HT-29 (cell line): ENCODE data around the gene COL21A1. TPM values are rescaled to one million over a fixed set of nuclear protein-coding genes. Genes with fewer than 3 reads are reported as not detected.
"Not testable (repeated sequence)": the region's sequence is repeated elsewhere in the genome, so short reads cannot be mapped to it uniquely, and the experiment has no call there.

Experiments used
- DNase-seq: peaks from one replicate; pipeline ENCODE4 v3.0.0-alpha.2; 2015; ENCODE audit warnings: low spot score
- total RNA-seq: library from RNA; depleted of rRNA; stranded (reverse); fragments of >200 nt; shearing (Covaris generic); gene quantifications from 2 replicates; pipeline ENCODE4 v1.2.3, GENCODE V29; 2014

The COL21A1 gene
- total RNA-seq, 1 experiment from 2014 or later, result not detected

DNA sequence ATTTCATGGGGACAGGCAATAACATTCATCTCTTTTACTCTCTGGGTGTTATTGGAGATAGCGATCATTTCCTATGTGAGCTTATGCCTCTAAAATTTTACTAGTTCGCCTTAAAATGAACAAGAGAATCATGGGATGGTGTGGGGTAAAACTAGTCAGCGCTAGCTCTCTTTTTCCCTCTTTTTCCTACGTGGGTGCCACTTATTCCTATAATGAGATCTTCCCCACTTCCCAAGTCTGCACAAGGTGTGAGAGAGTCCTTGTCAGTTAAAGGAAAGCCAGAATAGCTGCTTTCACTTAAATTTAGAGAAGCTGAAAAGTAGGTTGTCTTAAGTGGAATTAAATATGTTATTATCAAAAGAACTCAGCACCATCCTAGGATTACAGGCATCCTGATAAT lies 198.8 kb downstream of the COL21A1 start:
- DNase-seq, result no peak

DNA sequence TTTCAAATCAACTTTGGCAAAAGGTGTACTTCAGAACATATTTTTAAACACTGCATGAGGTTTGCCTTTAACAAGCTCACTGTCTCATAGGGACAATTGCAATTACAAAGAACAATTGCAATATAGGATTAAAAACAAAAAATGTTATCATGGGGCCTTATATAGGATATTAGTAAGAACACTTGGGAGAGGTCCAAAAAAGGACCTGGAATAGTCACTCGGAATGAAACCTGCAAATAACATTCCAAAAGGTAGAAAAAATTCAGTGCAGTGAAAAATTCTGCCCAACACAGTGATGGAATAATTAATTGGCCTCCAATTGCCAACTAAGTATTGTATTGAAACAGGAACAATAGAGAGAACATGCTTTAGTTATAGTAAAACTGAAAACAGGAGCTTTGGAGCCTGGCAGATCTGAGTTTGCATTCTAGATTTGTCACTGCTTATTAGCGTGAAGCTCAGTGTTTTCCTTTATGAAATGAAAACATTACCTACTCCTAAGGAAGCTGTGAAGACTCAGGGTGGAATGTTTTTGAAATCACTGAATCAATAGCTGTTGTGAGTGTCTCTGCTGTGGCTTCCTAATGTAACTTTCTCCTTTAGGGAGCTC lies 199.3 kb downstream of the COL21A1 start:
- no peak for DNase-seq

DNA sequence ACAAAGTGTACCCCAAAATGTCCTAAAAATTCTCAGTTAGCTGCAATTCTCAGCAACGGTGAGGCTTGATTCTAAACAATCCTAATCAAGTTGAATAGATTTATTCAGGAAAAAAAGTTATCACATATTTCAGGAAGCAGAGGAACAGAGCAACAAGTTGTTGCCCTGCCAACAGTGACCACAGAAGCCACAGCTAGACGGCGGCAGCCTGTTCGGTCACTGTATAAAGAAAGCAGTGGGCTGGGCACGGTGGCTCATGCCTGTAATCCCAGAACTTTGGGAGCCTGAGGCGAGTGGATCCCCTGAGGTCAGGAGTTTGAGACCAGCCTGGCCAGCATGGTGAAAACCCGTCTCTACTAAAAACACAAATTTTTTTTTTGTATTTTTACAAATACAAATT lies 200.8 kb downstream of the COL21A1 start:
- peak; percentile 22 for DNase-seq

DNA sequence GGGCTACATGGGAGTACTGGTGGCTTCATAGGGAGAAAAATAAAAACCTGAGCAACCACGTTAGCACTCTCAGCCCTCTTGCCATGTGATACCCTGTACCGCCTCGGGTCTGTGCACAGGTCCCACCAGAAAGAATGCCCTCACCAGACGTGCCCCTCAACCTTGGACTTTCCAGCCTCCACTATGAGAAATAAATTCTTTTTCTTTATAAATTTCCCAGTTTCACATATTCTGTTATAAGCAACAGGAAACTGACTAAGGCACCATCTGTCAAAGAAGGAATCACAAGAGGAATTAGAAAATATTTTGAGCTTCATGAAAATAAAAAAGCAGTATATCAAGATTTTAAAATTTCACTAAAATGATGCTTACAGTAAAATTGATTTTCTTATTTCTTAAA lies 203.6 kb downstream of the COL21A1 start:
- DNase-seq, result no peak

DNA sequence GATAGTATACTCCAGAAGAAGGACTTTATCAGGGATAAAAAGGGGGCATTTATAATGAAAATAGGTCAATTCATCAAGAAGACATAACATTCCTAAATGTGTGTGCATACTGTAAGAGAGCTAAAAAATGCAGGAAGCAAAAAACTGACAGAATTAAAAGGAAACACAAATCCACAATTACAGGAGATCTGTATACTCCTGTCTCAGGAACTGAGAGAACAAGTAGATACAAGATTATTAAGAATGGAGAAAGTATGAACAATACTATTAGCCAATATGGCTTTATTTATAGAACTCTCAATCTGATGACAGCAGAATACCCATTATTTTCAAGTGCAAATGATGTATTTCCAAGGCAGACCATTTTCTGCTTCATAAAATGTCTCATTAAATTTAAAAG lies 204.3 kb downstream of the COL21A1 start:
- no peak for DNase-seq

DNA sequence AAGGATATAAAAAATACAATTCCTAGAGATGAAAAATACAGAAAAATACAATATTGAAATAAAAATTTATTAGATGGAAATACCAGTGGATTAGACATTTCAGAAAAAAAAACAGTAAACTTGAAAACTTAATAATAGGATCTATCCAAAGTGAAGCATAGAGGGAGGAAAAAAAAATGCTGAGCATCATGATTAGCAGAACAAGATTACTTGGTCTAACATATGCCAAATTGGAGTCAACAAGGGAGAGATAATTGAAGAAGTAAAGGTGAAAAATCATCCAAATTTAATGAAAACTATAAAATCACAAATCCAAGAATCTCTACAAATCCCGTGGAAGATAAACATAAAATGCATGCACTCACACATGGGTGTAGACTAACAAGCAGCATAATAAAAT lies 205.8 kb downstream of the COL21A1 start:
- DNase-seq, result no peak

DNA sequence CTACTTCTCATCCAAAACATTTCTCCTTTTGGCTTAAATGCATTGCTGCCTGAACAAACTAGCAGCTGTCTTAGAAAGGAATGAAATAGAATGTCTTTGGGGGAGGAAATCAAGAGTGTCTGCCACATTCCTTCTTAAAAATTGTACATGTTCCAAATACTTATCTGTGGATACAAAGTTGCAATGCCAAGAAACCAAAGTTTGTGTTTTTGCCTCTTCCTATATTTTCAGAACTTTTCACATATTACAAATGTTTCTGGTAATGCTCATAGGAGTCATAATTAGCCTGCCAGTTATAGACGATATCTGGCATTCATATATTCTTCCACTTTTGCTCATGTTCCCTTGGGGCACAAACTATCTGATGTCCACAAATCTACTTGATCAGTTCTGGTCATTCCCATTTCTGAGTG lies 206.5 kb downstream of the COL21A1 start:
- DNase-seq, result no peak

DNA sequence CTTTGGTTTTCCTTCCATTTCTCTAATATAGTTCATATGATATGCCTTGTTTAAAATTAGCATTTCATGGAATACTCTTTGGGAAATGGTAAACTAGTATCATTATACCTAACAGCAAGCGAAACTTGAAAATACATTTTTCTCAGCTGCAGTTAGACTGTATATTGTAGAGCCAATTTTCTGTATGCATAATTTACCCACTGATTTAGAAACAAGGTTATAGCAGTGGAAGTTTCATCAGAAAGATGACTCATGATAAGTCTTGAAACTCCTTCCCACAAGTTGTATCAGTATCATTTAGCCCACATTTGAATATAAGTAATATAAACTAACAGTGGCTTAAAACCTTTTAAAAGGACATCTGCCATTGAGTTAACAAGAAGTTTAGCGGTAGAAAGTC lies 207.2 kb downstream of the COL21A1 start:
- DNase-seq, result no peak

DNA sequence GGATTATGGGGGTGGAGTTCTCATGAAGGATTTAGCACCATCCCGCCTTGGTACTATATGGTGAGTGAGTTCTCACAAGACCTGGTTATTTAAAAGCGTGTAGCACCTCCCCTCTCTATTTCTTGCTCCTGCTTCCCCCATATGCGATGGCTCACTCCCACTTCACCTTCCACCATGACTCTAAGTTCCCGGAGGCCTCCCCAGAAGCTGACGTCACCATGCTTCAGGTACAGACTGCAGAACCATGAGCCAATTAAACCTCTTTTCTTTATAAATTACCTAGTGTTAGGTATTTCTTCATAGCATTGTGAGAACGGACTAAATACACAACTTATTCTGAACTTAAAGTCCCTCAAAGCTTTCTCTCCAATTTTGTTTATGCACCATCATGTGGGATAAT lies 208.6 kb downstream of the COL21A1 start:
- DNase-seq, result no peak

DNA sequence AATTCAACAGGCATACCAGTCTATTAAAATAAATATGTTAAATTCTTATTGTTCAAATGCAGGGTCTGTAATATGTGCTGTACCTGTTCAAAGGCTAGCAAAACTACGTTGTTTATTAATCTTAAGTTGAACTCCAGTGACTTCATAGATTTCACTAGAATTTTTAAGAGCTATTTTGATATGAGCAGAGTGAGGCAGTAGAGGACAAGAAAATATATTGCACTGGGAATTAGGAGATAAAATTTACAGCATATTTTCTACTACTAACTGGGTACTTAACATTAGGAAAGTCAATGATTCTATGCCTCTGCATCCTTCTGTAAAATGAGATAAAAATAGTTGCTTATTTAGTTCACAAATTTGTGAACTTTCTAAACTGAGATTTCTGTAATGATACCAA lies 209.8 kb downstream of the COL21A1 start:
- no peak for DNase-seq

DNA sequence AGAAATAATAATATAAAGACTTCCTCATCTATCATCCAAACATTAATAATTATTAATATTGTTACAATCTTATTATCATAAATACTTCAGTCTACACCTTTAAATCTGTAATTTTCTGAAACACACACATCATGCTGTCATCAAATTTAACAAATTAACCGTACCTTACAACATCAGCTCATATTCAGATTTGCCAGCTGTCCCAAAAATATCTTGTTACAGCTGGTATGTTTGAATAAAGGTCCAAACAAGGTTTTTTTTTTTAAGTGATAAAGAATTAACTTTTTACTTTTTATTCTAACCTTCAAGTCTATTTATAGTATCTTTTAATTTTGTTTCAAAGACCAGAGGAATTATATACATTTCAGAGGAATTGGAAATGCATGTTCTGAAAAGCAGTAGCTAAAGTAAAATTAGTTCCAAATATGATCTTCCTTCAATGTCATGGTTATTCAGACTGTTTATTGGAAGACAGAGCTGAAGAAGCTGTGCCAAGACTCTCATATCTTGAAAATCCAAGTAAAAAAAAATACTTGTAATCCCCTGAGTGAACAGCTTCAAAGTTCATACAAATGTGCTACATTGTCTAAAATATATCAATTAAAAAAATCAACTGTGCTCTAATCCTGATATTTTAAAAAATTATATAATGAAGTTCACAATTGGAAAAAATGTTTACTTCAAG lies 210.3 kb downstream of the COL21A1 start:
- no peak for DNase-seq

DNA sequence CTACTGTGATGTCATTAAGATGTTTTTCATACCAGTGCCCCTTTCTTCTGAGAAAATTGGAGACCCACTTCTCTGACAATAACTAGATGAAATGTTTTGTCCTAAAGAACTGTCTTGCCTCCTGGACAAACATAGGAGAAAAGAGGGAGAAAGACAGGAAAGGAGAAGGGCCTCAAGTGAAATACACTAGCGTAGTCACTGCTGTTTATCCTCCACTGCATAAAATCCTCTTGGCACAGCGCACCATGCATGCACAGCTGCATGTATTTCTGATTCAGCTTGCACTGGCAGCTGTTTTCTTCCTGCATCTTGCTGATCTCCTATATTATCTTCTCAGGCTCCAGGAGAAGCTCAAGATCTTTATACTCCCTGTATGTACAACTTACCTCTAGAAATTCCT lies 214.0 kb downstream of the COL21A1 start:
- DNase-seq, result no peak

DNA sequence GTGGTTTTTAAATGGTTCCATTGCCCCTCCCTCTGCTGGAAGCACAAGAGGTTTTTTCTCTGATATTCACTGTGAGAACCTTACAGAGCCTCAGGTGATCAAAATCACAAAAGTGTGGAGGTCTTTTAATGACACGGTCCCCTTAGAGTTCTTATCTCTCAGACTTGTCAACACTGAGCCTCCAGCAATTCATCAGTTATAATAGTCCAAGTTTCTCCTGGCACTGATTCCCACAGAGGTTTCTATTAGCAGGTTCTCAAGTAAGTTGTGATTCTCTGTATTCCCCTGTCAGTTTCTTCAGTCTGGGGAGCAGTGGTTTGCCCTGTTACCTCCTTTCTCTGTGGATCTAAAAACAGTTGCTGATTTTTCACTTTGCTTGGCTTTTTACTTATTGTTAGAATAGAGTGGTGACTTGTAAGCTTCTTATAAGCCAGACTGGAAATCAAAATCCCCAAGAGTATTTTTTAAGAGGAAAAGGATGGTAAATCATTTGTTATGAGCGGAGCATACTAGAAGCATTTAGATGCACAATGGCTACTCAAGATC lies 214.6 kb downstream of the COL21A1 start:
- no peak for DNase-seq

DNA sequence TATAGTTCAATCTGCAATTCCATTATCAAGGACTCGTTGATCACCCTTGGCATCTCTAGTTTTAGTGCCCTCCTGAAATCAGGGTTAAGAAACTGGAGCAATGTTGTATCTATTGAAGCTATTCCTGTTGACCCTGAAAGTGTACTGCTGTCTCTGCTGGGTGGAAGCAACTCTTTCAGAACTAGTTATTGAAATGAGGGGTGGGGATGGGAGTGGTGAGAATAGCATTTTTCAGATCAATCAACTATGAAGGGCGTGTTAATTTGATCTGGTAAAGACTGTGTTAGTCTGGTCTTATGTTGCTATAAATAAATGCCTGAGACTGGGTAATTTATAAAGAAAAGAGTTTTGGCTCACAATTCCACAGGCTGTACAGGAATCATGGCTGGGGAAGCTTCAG lies 219.5 kb downstream of the COL21A1 start:
- DNase-seq, result no peak

DNA sequence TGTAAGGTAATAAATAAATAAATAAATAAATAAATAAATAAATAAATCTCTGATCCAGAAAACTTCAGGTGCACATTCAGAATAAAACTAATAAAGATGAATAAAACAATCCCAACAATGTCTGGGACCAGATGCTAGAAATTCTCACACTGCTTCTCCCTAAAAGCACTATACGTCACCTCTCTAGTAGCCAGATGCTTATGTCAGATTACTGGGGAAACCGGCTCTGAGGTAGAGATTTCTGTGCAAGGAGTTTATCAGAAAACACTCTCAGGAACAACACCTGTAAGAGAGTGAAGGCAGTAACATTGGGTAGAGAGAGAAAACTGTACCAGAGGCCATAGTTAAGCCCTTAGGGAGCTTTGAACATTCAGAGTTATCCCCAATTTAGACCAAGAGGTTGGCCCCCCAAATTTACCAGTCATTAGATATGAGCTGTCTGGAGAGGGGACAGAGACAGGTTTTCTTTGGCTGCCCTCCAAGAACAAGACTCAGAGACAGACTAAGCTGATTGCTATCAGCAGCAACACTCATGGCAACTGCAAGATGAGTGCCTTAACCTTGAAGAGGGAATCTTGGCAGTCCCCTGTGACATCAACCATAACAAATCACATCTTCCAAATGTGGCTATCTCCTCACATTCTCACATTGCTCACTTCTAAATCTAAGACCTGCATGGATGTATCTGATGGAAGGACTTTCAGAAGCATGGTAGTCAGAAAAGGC lies 220.8 kb downstream of the COL21A1 start:
- no peak for DNase-seq

DNA sequence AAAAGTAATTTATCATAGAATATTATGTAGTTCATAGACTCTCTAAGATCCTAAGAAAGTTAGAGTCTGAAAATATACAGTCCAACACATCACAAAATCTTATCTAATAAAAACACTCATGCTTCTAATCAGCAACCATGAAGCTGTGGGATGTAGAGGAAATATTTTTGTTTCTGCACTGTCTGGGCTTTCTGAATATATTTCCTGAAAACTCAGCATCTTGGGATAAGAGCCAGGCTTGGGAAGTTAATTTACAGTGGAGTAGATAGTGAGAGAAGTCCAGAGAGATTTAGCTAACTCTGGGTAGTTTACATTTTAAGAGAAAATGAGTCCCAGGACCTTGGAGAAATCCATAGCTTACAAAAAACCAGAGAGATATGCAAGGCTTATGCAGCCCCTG lies 221.6 kb downstream of the COL21A1 start:
- DNase-seq, result no peak

DNA sequence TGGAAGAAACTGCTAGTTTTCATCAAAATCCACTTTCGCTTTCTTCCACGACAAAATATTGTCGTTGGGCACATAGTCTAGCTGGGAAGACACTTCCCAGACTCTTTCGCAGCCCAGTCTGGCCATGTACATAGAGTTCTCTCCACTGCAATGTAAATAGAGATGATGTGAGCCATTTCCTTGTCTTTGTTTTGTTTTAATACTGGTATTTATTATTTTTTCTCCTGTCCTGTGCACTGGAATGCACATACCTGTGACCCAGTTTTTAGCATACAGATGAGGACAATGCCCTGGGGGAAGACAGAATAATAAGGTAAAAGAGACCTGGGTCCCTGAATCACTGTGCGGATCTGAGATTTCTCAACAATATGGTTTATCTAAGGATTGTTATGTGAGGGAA lies 222.4 kb downstream of the COL21A1 start:
- no peak for DNase-seq

DNA sequence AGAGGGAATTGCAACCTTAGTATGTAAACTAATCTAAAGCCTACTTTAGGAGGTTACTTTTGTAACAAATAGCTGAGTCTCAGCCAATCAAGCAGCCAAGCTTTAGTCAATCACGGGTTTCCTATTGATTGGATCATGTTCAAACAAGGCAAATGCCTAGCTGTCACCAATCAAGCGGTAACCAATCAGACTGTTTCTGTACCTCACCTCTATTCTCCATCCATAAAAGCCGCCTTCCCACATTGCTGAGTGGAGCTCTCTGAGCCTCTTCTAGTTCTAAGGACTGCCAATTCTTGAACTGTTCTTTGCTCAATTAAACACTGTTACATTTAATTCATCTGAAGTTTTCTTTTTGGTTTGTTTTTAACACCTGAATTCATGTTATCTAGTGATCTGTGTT lies 223.6 kb downstream of the COL21A1 start:
- DNase-seq, result no peak

DNA sequence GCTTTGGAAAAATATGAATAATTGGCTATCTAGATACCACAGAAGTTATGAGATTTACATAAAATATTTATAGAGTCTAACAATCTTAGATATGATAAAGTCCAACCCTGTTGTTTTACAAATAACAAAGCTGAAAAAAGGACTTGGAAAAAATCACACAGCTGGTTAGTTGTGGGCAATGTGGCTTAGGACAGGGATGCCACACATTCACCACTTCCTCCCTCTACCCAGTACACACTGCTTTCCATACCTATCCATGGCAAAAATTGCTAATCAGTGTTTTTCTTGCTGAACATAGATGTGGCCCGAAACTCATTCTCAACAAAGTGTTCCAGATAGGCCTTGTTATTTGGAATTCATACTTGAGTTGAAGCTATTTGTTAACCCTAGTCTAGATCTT lies 224.7 kb downstream of the COL21A1 start:
- DNase-seq, result no peak

DNA sequence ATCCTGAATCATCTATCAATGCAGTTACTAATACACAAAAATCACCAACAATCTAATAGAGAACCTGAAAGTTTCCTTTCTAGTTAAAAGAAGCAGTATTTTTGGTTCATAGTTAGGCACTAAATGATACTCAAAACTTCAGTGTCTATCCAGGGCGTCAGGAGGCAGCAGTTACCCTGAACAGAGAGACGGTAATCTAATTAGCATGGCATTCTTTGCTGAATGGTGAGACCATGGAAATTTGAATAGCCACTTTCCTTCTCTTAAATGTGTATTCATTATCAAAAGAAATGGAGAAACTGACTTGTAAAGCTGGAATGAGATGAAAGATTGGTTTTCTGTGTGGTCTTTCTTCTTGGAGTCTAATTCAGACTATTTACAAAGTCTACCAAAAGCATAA lies 225.4 kb downstream of the COL21A1 start:
- no peak for DNase-seq

DNA sequence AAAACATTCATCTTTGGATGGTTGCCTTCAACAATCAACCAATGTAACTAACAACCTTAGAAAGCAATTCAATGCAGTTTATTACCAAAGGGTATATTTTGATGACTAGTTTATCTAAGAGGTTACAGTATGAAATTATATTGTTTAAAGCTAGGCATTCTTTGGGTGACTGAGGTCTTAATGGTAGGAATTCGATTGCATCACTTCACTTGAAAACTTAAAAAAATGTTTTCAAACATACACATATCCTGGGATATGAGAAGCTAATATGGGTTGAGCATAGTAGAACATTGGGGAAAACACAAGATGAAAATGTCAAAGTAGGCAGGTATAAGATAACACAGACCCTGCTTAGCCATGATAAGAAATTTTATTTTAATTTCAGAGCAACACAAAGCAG lies 227.4 kb downstream of the COL21A1 start:
- DNase-seq, result no peak

DNA sequence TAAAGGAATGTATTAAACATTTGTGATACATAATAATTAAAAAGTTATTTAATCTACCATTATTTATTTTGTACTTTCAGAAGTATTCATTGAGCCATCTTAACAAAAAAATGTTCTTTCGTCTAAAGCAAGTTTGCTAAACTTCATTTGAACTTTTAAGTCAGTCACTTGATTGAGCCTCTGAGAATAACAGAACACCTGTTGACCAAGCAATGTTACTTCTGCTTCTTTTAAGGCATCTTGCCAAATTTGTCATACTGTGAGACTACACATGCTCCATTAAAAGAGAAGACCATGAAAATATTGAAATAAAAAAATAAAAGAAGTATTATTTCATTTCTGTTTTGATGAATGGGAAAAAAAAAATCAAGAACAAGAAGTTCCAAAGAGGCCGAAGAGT lies 230.2 kb downstream of the COL21A1 start:
- no peak for DNase-seq

DNA sequence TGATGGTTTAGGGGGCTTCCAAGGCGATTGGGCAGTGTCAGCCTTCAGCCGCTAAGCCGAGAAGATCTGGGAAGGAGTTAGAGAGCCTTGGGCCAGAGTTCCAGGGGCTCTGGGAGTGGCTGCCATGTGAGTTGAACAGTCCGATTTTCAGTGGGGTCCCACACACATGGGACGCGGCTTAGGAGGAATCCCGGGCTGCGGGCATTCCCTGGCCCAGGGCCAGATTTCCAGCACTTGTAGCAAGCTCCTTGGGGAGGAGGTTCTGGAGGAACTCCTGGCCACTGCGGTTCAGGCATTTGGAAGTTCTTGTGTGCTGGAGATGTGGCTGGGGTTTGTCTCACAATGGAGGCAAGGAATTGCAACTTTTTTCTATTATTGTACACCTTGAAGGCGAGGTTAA lies 233.3 kb downstream of the COL21A1 start:
- not testable (repeated sequence) for DNase-seq
